ENCODE data around the gene MOAP1.
"Not testable (repeated sequence)": the region's sequence is repeated elsewhere in the genome, so short reads cannot be mapped to it uniquely, and the experiment has no call there.

DNA sequence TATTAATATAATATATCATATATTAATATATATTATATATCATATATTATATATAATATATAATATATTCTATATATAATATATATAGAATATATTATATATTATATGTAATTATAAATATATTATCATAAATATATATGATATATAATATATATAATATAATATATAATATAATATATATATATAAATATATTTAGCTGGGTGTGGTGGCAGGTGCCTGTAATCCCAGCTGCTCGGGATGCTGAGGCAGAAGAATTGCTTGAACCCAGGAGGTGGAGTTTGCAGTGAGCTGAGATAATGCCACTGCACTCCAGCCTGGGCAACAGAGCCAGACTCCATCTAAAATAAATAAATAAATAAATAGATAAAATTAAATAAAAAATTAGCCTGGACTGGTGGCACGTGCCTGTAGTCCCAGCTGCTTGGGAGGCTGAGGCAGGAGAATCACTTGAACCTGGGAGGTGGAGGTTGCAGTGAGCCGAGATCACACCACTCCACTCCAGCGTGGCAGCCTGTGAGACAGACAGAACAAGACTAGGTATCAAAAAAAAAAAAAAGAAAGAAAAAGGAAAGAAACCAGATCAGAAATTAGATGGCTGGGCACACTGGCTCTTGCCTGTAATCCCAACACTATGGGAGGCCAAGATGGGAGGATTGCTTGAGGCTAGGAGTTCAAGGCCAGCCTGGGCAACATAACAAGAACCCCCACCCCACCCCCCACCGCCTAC is 24.9 kb downstream of the MOAP1 start:
- TF ChIP-seq, protein P1, sequence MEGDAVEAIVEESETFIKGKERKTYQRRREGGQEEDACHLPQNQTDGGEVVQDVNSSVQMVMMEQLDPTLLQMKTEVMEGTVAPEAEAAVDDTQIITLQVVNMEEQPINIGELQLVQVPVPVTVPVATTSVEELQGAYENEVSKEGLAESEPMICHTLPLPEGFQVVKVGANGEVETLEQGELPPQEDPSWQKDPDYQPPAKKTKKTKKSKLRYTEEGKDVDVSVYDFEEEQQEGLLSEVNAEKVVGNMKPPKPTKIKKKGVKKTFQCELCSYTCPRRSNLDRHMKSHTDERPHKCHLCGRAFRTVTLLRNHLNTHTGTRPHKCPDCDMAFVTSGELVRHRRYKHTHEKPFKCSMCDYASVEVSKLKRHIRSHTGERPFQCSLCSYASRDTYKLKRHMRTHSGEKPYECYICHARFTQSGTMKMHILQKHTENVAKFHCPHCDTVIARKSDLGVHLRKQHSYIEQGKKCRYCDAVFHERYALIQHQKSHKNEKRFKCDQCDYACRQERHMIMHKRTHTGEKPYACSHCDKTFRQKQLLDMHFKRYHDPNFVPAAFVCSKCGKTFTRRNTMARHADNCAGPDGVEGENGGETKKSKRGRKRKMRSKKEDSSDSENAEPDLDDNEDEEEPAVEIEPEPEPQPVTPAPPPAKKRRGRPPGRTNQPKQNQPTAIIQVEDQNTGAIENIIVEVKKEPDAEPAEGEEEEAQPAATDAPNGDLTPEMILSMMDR (conservative IDR thresholded peaks at IDR 0.05), result not testable (repeated sequence)
- not testable (repeated sequence) for TF ChIP-seq EZH2 (IDR thresholded peaks at IDR 0.05; ENCODE audit: low read depth)

Measured in PC-9 (cell line).